ENCODE data around the gene MBOAT1. TPM values are rescaled to one million over a fixed set of nuclear protein-coding genes. Genes with fewer than 3 reads are reported as not detected.

Gene MBOAT1
- total RNA-seq, 1 experiment from 2014 or later, result 9.9 TPM

DNA sequence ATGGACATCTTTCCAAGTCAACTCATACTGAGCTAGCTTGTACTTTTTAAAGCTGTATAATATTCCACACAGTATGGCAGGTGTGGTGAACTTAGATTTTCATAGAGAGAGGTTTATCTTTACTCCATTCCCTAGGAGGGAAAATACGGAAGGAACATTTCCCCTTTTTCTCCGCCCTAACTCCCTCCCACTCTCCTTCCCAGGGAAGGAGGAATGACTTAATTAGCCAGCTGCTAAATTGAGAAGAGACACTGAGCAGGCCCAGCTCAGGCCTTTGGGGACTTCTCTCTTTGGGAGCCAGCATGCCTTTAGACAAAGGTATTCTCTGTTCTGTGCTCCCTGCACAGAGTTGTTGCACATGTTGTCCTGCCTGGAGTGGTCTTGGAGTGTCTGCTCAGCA lies 46.1 kb downstream of the MBOAT1 start:
- no peak overlapping the region for H3K4ac ChIP-seq (ENCODE audit: low read depth, low read length)
- no peak overlapping the region for H4K5ac ChIP-seq (ENCODE audit: insufficient read length, low read depth, low read length)
- H2BK120ac ChIP-seq (ENCODE audit: low read depth, low read length, poor library complexity, severe bottlenecking), result no peak overlapping the region
- no peak overlapping the region for H4K91ac ChIP-seq (ENCODE audit: insufficient read length, low read depth, low read length)
- H2AFZ ChIP-seq (ENCODE audit: low read length), result no peak overlapping the region
- WGBS (ENCODE audit: extremely low coverage, insufficient read length, low lambda C conversion rate), result no CpG with 5 or more reads among the region's 2 CpGs
- H2BK5ac ChIP-seq (ENCODE audit: insufficient read length, low read length), result no peak overlapping the region
- H3K27ac ChIP-seq (ENCODE audit: insufficient read length, low read depth, low read length), result no peak overlapping the region
- no peak overlapping the region for H2BK15ac ChIP-seq (ENCODE audit: low read depth, low read length)
- no peak overlapping the region for H3K9ac ChIP-seq (ENCODE audit: extremely low read depth, insufficient read length, low read length)
- no peak overlapping the region for H3K27ac Mint-ChIP-seq
- no peak overlapping the region for H3K18ac ChIP-seq (ENCODE audit: insufficient read length, low read depth, low read length)
- H3K23ac ChIP-seq (ENCODE audit: insufficient read length, low read depth, low read length), result no peak overlapping the region
- H3K4me1 ChIP-seq (ENCODE audit: insufficient read depth, low read length), result peaks cover 6% of the 10 kb centered on the region
- no peak overlapping the region for H3K4me3 Mint-ChIP-seq
- no peak overlapping the region for H3K4me2 ChIP-seq (ENCODE audit: insufficient read depth, insufficient read length, low read length)
- TF ChIP-seq, protein P1, sequence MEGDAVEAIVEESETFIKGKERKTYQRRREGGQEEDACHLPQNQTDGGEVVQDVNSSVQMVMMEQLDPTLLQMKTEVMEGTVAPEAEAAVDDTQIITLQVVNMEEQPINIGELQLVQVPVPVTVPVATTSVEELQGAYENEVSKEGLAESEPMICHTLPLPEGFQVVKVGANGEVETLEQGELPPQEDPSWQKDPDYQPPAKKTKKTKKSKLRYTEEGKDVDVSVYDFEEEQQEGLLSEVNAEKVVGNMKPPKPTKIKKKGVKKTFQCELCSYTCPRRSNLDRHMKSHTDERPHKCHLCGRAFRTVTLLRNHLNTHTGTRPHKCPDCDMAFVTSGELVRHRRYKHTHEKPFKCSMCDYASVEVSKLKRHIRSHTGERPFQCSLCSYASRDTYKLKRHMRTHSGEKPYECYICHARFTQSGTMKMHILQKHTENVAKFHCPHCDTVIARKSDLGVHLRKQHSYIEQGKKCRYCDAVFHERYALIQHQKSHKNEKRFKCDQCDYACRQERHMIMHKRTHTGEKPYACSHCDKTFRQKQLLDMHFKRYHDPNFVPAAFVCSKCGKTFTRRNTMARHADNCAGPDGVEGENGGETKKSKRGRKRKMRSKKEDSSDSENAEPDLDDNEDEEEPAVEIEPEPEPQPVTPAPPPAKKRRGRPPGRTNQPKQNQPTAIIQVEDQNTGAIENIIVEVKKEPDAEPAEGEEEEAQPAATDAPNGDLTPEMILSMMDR (conservative IDR thresholded peaks at IDR 0.05), result no peak
- H2BK12ac ChIP-seq (ENCODE audit: insufficient read length, low read depth, low read length), result no peak overlapping the region
- no peaks in the 10 kb centered on the region for H3K23me2 ChIP-seq (ENCODE audit: insufficient read length, low read depth, low read length, poor library complexity, severe bottlenecking)
- no peak overlapping the region for H2BK20ac ChIP-seq (ENCODE audit: low read depth, low read length, poor library complexity, severe bottlenecking)
- H3T11ph ChIP-seq (ENCODE audit: low read length), result no peak overlapping the region
- H3K9me3 Mint-ChIP-seq, result no peaks in the 10 kb centered on the region
- H2AK5ac ChIP-seq (ENCODE audit: insufficient read length, low read length), result no peak overlapping the region
- H4K20me1 ChIP-seq (ENCODE audit: control insufficient read depth, insufficient read depth, insufficient read length), result no peaks in the 10 kb centered on the region
- H3K27me3 Mint-ChIP-seq (ENCODE audit: low read depth), result no peaks in the 10 kb centered on the region
- H4K8ac ChIP-seq (replicated peaks; ENCODE audit: insufficient read length, low read depth, low read length), result no peak overlapping the region
- no peaks in the 10 kb centered on the region for H3K36me3 Mint-ChIP-seq (ENCODE audit: insufficient read depth in 1 of 3, low read depth in 3 of 3)
- H3K56ac ChIP-seq (ENCODE audit: insufficient read length, low read depth, low read length), result no peak overlapping the region
- no peaks in the 10 kb centered on the region for H3K79me2 ChIP-seq (ENCODE audit: insufficient read depth, low read length)
- peaks cover 5 to 8% of the 10 kb centered on the region in 2 experiments for H3K4me1 Mint-ChIP-seq
- no peaks in the 10 kb centered on the region for H3K27me3 ChIP-seq (ENCODE audit: insufficient read depth, low read length)
- H3K79me1 ChIP-seq (ENCODE audit: insufficient read depth, low read depth, low read length, poor library complexity, severe bottlenecking), result no peaks in the 10 kb centered on the region
- no peaks in the 10 kb centered on the region for H3K9me3 ChIP-seq (ENCODE audit: control insufficient read depth, low read depth, low read length)
- DNase-seq, result no peak
- H3K14ac ChIP-seq (ENCODE audit: insufficient read depth, low read length), result no peak overlapping the region
